ENCODE results near the gene DNAJC3.

DNA sequence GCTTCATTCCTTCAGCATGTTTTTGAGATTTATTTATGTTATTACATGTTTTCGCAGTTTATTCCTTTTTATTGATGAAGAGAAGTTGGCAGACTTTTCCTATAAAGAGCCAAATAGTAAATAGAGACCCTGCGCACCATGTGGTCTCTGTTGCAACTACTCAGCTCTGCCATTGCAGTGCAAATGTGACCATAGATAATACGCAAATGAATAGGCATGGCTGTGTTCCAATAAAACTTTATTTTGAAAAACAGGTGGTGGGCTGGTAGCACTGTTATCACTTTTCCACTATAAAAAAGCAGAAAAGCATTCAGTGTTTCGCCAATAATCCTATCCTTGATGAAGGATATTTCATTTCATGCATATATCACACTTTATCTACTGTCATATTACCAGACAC lies 95.0 kb downstream of the DNAJC3 start:
- no peak for TF ChIP-seq POLR2A (IDR thresholded peaks at IDR 0.05)
- TF ChIP-seq, protein P1, sequence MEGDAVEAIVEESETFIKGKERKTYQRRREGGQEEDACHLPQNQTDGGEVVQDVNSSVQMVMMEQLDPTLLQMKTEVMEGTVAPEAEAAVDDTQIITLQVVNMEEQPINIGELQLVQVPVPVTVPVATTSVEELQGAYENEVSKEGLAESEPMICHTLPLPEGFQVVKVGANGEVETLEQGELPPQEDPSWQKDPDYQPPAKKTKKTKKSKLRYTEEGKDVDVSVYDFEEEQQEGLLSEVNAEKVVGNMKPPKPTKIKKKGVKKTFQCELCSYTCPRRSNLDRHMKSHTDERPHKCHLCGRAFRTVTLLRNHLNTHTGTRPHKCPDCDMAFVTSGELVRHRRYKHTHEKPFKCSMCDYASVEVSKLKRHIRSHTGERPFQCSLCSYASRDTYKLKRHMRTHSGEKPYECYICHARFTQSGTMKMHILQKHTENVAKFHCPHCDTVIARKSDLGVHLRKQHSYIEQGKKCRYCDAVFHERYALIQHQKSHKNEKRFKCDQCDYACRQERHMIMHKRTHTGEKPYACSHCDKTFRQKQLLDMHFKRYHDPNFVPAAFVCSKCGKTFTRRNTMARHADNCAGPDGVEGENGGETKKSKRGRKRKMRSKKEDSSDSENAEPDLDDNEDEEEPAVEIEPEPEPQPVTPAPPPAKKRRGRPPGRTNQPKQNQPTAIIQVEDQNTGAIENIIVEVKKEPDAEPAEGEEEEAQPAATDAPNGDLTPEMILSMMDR (IDR thresholded peaks at IDR 0.05) = no peak

All from right lobe of liver (tissue), 4 donors.